ENCODE results near the gene NDST1.

NDST1 gene

GRCh38 chr5:150599917-150600511 lies 92.1 kb downstream of the NDST1 start:
- H3K4me3 ChIP-seq (ENCODE audit: low read length) = no peak overlapping the region
- H3F3A ChIP-seq (ENCODE audit: control insufficient read depth, insufficient read depth) = no peaks in the 10 kb centered on the region
- peaks cover 7% of the 10 kb centered on the region for H3K4me1 ChIP-seq (ENCODE audit: control insufficient read depth, low read length)
- H3K9me3 ChIP-seq (ENCODE audit: control insufficient read depth, insufficient read depth, low read length) = no peaks in the 10 kb centered on the region
- H4K20me1 ChIP-seq (ENCODE audit: control insufficient read depth, insufficient read depth, low read depth, low read length) = no peaks in the 10 kb centered on the region
- H3K79me2 ChIP-seq (ENCODE audit: control insufficient read depth, low read length) = no peaks in the 10 kb centered on the region
- H3K27me3 ChIP-seq (ENCODE audit: control insufficient read depth, low read length) = peaks cover 6% of the 10 kb centered on the region; the same call in 1 of the 2 replicates
- H3K36me3 ChIP-seq (ENCODE audit: control insufficient read depth, low read length) = no peaks in the 10 kb centered on the region
- H3K27ac ChIP-seq (ENCODE audit: low read depth, low read length) = no peak overlapping the region
- H3K4me2 ChIP-seq (ENCODE audit: low read length) = no peak overlapping the region
- no peaks in the 10 kb centered on the region for H3K9me2 ChIP-seq (replicated peaks; ENCODE audit: control insufficient read depth, low read length)
- no peak for TF ChIP-seq CTCF (IDR thresholded peaks at IDR 0.05; ENCODE audit: low read depth, low read length, poor library complexity, severe bottlenecking)
- no peak for TF ChIP-seq EZH2phosphoT487 (IDR thresholded peaks at IDR 0.05; ENCODE audit: borderline replicate concordance, low read length)

- no peak overlapping the region for H3K4me3 ChIP-seq (ENCODE audit: low read length)
- no peaks in the 10 kb centered on the region for H3K9me2 ChIP-seq (replicated peaks; ENCODE audit: control insufficient read depth, low read length)
- no peak for TF ChIP-seq CTCF (IDR thresholded peaks at IDR 0.05; ENCODE audit: low read depth, low read length, poor library complexity, severe bottlenecking)
- TF ChIP-seq EZH2phosphoT487 (IDR thresholded peaks at IDR 0.05; ENCODE audit: borderline replicate concordance, low read length) = no peak
- H3K36me3 ChIP-seq (ENCODE audit: control insufficient read depth, low read length) = no peaks in the 10 kb centered on the region
- no peaks in the 10 kb centered on the region for H3F3A ChIP-seq (ENCODE audit: control insufficient read depth, insufficient read depth)
- H4K20me1 ChIP-seq (ENCODE audit: control insufficient read depth, insufficient read depth, low read depth, low read length) = no peaks in the 10 kb centered on the region
- no peak overlapping the region for H3K27ac ChIP-seq (ENCODE audit: low read depth, low read length)
- H3K79me2 ChIP-seq (ENCODE audit: control insufficient read depth, low read length) = no peaks in the 10 kb centered on the region
- no peaks in the 10 kb centered on the region for H3K9me3 ChIP-seq (ENCODE audit: control insufficient read depth, insufficient read depth, low read length)
- H3K27me3 ChIP-seq (ENCODE audit: control insufficient read depth, low read length) = peaks cover 6% of the 10 kb centered on the region; the same call in 1 of the 2 replicates
- H3K4me2 ChIP-seq (ENCODE audit: low read length) = no peak overlapping the region
- peaks cover 7% of the 10 kb centered on the region for H3K4me1 ChIP-seq (ENCODE audit: control insufficient read depth, low read length)
Measured at GRCh38 chr5:150600616-150601490, 92.9 kb downstream of the NDST1 start.

- TF ChIP-seq CTCF (IDR thresholded peaks at IDR 0.05; ENCODE audit: low read depth, low read length, poor library complexity, severe bottlenecking) = no peak
- no peak for TF ChIP-seq EZH2phosphoT487 (IDR thresholded peaks at IDR 0.05; ENCODE audit: borderline replicate concordance, low read length)
- no peaks in the 10 kb centered on the region for H3K9me2 ChIP-seq (replicated peaks; ENCODE audit: control insufficient read depth, low read length)
- H3K4me3 ChIP-seq (ENCODE audit: low read length) = no peak overlapping the region
- H3K27ac ChIP-seq (ENCODE audit: low read depth, low read length) = no peak overlapping the region
- H4K20me1 ChIP-seq (ENCODE audit: control insufficient read depth, insufficient read depth, low read depth, low read length) = no peaks in the 10 kb centered on the region
- H3K9me3 ChIP-seq (ENCODE audit: control insufficient read depth, insufficient read depth, low read length) = no peaks in the 10 kb centered on the region
- peaks cover 4% of the 10 kb centered on the region for H3K4me1 ChIP-seq (ENCODE audit: control insufficient read depth, low read length)
- H3K27me3 ChIP-seq (ENCODE audit: control insufficient read depth, low read length) = peaks cover 6% of the 10 kb centered on the region; the same call in 1 of the 2 replicates
- no peaks in the 10 kb centered on the region for H3K79me2 ChIP-seq (ENCODE audit: control insufficient read depth, low read length)
- no peak overlapping the region for H3K4me2 ChIP-seq (ENCODE audit: low read length)
- H3F3A ChIP-seq (ENCODE audit: control insufficient read depth, insufficient read depth) = no peaks in the 10 kb centered on the region
- H3K36me3 ChIP-seq (ENCODE audit: control insufficient read depth, low read length) = no peaks in the 10 kb centered on the region
Measured at GRCh38 chr5:150601491-150602345, 93.8 kb downstream of the NDST1 start.
